Stimulated activated CD4-positive, alpha-beta T cell treated with anti-CD3 and anti-CD28 coated beads, Interleukin-2, amount 100 ng/mL, for 24 hours (primary cell): Measurements from ENCODE around the gene NAV3.

Experiments
- DNase-seq, 2 donors: peaks; one replicate each; pipeline ENCODE4 v3.0.0-alpha.2; 2020

NAV3 gene, protein sequence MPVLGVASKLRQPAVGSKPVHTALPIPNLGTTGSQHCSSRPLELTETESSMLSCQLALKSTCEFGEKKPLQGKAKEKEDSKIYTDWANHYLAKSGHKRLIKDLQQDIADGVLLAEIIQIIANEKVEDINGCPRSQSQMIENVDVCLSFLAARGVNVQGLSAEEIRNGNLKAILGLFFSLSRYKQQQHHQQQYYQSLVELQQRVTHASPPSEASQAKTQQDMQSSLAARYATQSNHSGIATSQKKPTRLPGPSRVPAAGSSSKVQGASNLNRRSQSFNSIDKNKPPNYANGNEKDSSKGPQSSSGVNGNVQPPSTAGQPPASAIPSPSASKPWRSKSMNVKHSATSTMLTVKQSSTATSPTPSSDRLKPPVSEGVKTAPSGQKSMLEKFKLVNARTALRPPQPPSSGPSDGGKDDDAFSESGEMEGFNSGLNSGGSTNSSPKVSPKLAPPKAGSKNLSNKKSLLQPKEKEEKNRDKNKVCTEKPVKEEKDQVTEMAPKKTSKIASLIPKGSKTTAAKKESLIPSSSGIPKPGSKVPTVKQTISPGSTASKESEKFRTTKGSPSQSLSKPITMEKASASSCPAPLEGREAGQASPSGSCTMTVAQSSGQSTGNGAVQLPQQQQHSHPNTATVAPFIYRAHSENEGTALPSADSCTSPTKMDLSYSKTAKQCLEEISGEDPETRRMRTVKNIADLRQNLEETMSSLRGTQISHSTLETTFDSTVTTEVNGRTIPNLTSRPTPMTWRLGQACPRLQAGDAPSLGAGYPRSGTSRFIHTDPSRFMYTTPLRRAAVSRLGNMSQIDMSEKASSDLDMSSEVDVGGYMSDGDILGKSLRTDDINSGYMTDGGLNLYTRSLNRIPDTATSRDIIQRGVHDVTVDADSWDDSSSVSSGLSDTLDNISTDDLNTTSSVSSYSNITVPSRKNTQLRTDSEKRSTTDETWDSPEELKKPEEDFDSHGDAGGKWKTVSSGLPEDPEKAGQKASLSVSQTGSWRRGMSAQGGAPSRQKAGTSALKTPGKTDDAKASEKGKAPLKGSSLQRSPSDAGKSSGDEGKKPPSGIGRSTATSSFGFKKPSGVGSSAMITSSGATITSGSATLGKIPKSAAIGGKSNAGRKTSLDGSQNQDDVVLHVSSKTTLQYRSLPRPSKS (N-terminal part only)

DNA sequence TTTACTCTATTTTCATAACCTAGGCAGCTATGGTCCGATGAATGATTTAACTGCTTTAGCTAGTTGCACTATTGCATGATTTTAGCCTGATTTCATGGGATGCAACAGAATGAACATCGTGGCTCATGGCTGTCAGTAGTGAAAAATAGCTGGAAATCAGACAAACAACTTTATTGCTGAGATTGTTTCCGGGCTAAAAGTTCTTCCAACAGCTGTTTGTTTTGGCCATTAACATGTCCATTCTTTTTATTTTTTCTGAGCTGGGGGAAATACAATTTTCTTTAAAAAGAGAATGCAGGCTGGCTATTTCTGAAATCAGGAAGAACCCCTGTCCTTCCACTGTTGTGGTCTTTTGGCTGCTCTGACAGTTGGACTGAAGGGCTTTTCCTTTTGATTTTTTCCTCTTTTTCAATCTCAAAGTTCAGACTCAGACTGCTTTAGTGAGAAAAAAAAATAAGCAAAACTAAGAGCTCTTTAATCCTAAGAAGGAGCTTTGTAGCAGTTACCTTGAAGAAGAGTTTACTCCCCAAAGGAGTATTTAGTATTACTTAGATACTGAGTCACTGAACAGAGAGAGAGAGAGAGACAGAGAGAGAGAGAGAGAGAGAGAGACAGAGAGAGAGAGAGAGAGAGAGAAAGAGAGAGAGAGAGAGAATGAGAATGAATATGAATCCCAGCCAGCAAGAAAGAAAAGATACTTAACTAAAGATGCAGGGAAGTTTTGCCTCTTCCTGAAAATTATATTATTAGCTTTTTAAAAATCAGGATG lies at the start of gene NAV3:
NAV3 (plus strand) TSS at position 312 of the 769 bp plus-strand sequence. CDS start 568 bp downstream, outside the sequence.
- no peak for DNase-seq

DNA sequence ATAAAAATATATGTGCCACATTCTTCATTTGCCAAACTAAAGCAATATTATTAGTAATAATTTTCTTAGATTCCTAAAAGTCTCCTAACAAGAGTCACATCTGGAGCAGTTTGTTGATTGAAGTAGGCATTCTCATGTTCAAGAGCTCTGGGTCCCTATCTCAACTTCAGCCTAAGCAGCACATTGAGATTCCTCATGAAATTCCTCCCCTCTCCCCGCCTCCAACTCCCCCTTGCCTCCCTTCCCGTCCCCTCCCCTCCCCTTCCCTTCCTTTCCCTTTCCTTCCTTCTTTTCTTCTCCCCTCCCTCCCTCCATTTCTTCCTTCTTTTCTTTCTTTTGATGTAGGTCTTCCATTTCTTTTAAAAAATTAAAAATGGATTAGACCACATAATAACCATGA lies 48.7 kb upstream of the NAV3 start:
- DNase-seq = no peak

DNA sequence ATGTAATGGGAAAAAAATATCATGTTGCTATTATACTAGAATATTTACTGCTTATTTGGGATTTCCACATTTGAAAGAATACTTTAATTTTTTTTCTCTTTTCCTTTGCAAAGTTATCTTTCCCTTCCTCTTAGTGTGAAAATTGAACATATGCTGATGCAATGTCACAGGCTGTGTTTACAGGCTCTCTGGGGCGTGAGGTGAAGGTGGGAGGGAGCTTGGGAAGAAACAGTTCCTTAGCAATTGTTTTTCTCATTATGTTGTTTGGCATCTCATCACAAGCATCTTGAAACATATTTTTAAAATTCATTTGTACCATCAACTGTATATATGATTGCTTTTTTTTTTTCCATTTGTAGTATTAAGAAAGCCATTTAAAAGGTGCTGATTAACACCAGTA lies 47.9 kb upstream of the NAV3 start:
- DNase-seq = no peak

DNA sequence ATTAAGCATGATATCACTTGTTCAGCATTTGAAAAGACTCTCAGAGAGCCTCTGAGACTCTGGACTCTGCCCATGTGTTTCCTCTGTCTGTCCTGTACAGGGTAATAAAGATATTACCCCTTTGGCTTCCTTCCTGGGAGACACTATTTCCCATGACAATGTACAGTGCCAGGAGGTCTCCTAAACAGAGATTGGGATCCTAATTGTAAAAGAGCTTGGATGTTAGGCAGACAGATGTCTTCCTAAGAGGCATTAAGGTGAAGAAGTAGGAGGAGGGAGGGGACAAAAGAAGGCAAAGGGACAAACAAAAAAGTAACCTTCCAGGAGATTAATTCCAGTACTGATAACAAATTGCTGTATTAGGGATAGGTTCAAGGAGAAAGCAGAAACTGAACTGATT lies 45.5 kb upstream of the NAV3 start:
- no peak for DNase-seq

DNA sequence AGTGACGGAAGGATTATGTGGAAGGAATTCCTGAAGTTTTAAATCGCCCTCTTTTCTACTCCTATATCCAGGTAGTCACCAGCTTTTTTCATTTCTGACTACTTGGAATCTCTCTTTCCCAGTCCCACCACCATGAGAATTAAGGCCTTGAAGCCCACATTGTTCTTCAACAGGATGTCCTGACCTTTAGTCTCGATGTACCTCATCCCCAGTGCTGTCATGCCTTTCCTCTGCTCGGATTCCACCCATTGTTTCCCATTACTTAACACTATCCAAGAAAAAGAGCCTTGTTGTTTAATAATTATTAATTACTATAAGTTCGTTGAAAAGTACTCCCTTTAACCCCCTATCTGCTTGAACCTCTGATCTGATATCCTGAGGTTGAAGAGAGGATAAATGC lies 44.0 kb upstream of the NAV3 start:
- DNase-seq = no peak

DNA sequence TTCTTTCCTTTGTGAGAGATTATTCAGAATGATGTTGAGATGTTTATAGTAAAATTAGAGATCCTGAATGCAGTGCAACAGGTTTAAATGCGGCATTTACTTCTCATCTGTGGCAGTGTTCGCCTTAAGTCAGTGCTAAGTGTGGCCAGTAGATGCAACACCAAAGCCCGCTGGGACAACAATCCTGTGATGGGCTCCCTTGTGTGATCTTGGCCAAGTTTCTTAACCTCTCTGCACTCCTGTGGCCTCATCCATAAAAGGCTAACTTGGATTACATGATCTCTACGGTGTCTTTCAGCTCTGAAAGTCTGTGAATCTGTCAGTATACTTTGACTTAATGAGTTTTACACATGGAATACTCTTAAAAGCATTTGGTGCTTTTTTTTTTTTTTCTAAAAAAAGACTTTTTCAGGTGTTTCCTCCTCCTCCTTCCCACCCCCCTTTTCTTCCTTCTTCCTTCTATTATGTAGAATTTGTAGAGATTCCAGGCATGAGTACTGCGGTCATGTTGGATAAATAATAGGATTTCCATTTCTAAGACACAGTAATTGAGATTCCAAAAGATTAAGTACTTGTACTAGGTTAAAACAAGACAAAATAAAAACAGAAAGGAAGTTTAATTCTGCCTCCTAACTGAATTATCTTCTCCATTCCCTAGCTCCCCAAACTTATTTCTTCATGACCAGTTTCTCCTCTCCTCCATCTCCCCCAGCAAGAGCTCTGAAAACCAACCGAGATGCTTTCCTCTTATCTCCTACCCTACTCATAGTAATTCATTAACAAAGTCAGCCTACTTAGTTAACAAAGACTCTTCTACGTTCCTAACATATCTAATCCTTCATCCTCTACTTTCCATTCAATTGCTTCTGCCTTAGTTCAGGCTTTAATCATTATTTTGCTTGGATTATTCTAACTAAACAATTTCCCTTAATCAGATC lies 42.2 kb upstream of the NAV3 start:
- no peak for DNase-seq

DNA sequence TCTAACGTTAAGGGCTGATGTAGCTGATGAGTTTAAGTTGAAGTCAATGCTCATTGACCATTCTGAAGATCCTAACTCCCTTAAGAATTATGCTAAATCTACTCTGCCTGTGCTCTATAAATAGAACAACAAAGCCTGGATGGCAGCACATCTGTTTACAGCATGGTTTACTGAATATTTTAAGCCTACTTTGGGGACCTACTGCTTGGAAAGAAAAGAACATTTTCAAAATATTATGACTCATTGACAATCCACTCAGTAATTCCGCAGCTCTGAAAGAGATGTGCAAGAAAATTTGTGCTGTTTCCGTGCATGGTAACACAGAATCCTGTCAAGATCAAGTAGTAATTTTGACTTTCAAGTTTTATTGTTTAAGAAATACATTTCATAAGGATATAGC lies 35.0 kb upstream of the NAV3 start:
- DNase-seq = no peak

DNA sequence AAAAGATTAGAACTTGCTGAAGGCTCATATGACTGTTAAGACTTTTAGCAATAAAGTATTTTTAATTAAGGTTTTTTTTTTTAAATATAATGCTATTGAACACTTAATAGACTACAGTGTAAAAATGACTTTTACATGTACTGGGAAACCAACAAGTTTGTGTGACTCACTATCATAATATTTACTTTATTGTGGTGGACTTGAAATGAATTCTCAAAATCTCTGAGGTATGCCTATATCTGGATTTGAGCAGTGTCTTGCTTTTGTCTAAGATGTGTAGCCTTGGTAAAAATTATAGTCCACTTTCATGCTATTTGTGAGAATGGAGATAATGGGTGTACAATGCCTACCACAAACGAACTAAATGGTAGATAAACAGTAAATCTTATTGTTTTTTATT lies 33.9 kb upstream of the NAV3 start:
- no peak for DNase-seq

DNA sequence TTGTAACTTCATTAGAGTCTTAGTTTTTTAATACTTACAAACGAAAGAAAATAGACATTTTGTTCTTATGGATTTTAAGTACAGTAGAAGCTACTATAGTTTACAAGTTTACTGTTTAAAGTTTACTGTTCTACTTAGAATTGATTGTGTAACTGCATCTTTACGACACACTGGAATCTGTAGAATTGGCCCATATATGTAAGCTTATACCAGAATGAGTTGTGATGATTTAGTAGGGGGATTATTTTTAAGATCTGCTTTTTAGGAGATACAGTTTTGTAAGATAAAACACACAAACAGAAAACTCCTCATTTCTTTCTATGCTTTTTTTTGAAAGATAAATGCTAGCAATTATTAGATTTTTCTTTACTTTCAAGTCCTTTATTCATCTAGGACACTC lies 30.2 kb upstream of the NAV3 start:
- DNase-seq = no peak

DNA sequence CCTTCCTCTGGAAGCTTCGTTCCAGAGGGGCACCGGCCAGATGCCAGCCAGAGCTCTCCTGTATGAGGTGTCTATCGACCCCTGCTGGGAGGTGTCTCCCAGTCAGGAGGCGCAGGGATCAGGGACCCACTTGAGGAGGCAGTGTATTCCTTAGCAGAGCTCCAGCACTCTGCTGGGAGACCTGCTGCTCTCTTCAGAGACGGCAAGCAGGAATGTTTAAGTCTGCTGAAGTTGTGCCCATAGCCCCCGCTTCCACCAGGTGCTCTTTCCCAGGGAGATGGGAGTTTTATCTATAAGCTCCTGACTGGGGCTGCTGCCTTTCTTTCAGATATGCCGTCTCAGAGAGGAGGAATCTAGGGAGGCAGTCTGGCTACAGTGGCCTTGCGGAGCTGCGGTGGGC lies 22.2 kb upstream of the NAV3 start:
- no peak for DNase-seq

DNA sequence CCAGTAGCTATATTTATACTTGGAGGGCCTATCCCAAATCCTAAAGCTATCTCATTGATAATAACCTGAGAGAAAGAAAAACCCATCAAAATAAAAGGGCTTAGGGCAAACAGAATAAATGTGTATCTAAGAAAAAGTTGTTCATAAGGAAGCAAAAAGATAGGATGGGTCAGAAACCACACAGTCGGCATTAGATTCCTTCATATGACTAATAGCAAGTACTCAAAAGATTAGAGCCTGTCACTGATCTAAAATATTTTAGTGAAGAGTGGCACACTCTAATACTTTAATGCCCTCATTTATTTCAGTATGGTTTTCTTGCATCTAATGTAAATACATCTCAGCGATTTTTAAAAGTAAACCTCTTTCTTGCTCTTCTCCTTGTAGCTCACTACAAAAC lies 17.1 kb upstream of the NAV3 start:
- no peak for DNase-seq

DNA sequence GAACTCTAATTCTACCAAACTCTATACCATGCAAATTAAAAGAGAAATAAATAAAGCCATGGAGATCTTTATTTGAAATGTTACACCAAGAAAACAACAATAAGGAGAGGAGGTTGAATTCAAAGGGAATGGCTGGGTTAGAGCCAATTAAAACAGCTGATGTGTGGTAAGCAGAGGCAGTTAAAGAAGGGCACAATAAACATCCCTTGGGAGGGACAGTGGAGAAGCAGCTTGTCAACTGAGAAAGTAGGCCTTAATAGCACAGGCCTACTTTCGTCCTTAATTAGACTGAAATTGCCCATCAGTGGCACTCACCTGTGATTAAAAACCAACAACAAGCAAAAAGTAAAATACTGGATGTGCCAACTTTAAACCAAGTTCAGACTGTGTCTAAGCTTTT lies 16.3 kb upstream of the NAV3 start:
- DNase-seq = no peak

DNA sequence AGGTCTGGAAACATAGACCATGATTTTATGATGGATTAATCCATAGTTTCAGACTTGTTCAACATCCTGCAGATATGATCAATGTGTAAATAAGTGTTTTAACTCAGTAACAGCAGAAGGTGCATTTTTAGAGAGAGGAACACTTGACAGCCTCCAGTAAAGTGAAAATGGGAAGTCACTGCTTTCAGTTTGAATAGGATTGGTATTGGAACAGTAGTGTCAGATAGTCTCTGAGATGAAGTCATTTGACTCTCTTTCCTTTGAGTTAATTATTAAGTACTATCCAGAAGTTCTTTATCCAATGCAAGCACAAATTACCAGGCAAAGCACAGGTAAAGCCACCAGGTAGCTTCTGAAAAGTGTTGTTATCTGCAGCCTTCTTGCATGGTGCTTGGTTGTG lies 14.5 kb upstream of the NAV3 start:
- no peak for DNase-seq

DNA sequence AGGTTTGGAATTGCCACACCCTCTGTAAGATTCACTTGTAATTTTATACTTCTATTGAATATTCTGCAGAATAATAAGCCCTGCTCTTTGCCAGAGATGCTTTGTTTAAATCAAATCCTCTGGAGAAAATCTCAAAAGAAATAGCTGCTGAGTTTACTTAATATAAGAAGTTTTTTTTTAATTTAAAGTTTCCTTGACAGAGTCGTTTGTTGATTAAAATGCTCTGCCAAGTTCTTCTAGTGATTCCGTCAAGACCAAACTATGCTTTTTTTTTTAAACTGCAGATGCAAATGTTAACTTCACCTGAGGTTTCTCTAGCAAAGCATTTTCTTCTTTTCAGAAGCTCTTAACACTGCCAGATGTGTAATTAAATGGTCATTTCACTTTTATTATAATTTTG lies 13.4 kb upstream of the NAV3 start:
- no peak for DNase-seq

DNA sequence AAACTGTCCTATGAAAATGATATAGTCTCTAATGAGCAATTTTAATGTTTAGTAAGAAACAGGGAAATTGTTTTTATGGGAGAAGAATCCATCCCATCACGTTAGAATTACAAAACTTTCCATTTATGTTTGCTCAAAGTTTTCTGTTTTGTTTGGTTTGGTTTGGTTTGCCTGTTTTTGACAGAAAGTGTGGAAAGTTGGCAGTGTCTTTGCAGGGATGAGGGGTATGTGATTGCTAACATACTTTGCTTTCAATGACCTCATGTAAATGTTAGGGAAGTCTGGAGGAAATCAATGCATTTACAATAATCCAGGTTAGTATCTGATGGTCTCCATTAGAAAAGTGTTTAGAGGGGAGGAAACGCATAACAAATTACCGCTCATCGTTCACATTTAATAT lies 12.3 kb upstream of the NAV3 start:
- DNase-seq = no peak

DNA sequence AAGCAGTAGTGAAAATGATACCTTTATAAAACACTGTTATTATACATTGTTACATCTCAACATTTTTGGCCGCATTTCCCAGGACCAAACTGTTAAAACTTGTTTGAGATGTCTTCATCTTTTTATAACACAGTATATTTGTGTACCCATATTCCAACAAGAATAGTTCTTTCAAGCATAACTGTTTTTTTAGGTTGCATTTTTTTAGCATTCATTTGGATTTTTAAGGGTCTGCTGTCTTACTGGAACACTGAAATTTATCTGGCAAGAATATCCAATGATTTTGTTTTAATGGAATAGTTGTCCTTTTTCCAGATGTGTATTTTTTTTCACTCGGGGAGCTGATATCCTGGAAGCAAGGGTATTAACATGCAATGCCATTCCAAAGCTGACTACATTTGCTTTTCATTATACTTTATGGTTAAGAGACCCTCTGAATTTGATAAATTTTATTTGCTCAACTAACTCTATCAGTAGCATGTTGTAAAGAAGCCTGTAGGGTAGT lies 8.9 kb upstream of the NAV3 start:
- DNase-seq = no peak

DNA sequence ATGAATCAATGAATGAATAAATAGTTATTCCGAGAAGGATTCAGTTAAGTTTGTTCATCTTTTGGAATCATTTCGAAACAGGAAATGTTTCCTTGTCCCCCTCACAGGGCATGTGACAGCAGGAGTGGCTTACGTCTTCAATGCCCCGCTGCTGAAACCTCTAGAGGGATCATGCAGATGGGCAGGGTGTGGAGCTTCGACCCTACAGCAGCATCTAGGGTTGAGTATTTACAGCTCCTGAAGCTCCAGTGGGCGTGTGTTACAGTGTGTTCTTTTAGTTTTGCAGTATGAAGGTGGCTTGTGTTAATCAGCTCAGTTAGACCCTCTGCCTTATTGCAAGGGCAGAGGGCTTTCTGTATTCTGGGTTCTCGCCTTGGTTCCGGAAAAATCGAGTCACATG lies 2.6 kb downstream of the NAV3 start:
- no peak for DNase-seq

DNA sequence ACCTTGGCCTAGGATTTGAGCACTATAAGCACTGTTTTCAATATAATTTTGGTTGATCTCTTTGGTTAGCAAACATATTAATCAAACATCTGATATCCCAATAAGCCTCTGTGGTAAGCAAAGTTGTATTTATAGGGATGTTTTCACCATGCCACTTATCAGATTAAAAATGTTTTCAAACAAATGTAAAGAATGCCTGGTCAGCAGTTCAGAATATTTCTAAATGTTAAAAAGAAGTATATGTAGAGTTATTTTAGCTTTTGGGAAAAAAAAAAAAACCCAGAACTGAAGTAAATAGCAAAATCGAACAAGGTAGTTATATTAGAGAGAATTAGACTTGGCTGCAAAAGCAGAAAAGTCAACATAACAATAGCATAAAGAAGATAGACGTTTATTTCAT lies 3.9 kb downstream of the NAV3 start:
- DNase-seq = no peak

DNA sequence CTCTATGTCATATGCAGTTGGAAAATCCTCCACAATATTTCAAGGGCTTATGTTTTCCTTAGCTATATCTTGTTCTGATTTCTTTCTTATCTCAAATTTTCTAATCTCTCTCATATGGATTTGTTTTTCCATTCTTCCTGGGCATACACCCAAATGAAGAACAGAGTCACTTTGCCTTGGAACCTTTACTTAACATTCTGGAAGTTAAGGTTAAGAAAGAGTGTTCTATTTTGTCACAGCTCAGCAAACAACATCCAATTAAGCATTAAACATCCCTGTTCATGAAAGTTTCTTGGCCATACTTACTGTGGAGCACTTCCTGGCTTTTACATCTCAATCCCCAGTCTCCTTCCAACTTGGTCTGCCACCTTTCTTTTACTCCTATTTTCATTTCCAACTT lies 5.3 kb downstream of the NAV3 start:
- no peak for DNase-seq

DNA sequence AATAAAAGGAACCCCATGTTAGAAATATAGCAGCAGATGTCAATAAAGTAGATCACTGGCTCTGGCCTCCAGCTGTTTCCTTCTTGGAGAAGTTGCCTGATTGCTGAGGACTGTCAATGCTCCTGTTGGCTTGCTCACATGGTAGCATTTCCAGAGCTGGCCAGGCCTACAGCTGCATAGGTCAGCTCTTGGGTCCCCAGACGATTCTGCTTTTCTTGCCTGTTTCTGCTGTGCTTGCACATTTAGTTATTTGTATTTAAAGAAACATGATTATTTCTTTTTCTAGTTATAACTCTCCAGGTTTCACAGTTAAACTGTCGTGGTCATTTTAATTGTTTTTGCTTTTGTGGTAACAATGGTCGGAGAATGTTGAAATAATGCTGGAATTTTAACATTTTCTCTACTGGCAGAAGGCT lies 7.2 kb downstream of the NAV3 start:
- no peak for DNase-seq

DNA sequence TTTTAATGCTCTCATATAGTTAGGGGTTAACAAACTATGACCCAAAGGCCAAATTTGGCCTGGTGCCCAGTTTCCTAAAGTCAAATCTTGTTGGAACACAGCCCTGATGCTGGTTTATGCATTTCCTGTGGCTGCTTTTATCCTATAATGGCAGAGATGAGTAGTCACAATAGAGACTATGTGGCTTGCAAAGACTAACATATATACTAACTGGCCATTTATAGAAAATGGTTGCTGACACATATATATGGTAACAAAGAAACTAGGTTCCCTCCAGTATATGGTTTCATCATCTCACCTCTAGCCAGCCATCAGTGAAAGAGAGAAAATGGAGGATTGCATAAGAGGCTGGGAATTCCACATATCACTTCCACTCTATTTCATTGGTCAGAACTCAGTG lies 10.8 kb downstream of the NAV3 start:
- no peak for DNase-seq

DNA sequence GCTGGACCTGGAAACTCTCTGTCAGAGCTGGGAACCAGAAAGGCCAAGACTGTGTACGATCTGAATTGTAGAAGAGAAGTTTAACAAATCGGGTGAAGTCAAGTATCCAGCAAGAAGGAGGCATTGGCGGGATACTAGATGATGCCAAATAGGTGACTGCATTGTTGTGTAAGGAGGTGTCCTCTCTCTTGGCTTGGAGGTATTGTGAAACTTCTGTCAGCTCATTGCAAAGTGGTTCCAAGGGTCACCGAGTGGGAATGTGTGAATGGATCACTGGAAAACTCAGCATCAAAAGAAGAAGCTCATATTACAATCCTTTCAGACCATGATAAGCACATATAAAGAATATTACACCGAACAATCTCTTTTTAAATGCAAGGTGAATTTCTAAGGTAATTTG lies 11.7 kb downstream of the NAV3 start:
- no peak for DNase-seq
